Adrenal gland (tissue), 5 donors: ENCODE measurements around the gene STAT4.

Source experiments
- POLR2A ChIP-seq, 2 donors: fragments of 450-650 bp; IDR thresholded peaks; one replicate each; pipeline ENCODE4 v1.6.1; 2017; ENCODE audit warnings: antibody characterized with exemption in 2 of 2, mild to moderate bottlenecking in 2 of 2, moderate library complexity in 1 of 2
- TF ChIP-seq, protein P1 (sequence below), 6 experiments: fragments of 450-650 bp in 4 of 6; fragments of 200-600 bp in 2 of 6; sonication (generic) in 1 of 6; IDR thresholded peaks; 1 replicate in 5 of 6; 2 replicates in 1 of 6; pipeline versions ENCODE4 v1.5.1 to v1.8.0; 2016 to 2021; ENCODE audit warnings: antibody characterized with exemption in 6 of 6, mild to moderate bottlenecking in 2 of 6, moderate library complexity in 1 of 6
- donor health status: DM: no; HTN: no; CAD: no.

DNA sequence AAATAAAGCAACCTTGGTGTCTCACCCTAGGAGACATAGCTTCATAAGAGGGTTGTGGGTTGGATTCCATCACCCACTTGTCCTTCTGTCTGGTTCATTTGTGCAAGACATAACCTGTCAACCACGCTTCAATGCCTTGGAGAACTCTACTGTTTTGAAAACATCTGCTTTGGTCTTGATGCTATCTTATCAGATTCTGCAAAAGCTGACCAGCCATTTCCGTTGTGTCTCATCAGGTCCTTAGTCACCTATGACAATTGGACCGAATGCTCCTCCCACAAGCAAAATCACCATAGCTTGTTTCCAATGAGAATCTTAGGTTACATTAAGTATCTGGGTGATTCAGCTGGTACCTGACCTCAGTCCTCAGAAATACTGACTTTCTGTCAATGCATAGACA lies 35.4 kb downstream of the STAT4 start:
- TF ChIP-seq POLR2A (IDR thresholded peaks at IDR 0.05): no peak
- TF ChIP-seq, protein P1, sequence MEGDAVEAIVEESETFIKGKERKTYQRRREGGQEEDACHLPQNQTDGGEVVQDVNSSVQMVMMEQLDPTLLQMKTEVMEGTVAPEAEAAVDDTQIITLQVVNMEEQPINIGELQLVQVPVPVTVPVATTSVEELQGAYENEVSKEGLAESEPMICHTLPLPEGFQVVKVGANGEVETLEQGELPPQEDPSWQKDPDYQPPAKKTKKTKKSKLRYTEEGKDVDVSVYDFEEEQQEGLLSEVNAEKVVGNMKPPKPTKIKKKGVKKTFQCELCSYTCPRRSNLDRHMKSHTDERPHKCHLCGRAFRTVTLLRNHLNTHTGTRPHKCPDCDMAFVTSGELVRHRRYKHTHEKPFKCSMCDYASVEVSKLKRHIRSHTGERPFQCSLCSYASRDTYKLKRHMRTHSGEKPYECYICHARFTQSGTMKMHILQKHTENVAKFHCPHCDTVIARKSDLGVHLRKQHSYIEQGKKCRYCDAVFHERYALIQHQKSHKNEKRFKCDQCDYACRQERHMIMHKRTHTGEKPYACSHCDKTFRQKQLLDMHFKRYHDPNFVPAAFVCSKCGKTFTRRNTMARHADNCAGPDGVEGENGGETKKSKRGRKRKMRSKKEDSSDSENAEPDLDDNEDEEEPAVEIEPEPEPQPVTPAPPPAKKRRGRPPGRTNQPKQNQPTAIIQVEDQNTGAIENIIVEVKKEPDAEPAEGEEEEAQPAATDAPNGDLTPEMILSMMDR (IDR thresholded peaks at IDR 0.05): no peak
